ENCODE data around the gene GSTM4.
"Not testable (repeated sequence)": the region's sequence is repeated elsewhere in the genome, so short reads cannot be mapped to it uniquely, and the experiment has no call there.

Gene GSTM4

DNA sequence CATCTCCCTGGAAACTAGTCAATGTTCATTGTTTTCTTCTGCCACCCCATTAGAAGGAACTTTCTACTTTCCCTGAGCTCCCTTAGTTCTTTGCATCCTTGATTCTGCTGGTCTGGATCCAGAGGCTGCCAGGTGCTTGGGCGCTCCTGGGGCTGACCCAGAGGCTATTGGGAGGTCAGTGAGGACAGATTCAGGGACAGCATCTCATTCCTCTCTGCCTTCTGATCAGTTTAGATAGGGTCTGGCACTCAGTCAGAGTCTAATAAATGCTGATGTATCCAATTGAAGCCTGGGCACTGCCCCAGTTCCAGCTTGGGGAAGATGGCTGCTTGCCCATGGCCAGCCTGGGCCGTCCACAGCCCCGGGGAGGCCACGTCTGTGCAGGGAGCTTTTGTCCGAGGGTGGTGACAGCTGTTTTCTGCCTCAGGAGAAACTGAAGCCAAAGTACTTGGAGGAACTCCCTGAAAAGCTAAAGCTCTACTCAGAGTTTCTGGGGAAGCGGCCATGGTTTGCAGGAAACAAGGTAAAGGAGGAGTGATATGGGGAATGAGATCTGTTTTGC is 34.0 kb downstream of the GSTM4 start:
- no peak overlapping the region for H3K27ac ChIP-seq (replicated peaks)
- H3K27me3 ChIP-seq (ENCODE audit: insufficient read depth, poor library complexity, severe bottlenecking): no peaks in the 10 kb centered on the region
- TF ChIP-seq GABPA (IDR thresholded peaks at IDR 0.05; ENCODE audit: low read depth) (no peak), SPI1 (IDR thresholded peaks at IDR 0.05; ENCODE audit: borderline replicate concordance, low read depth) (no peak), POLR2AphosphoS5 (IDR thresholded peaks at IDR 0.05; ENCODE audit: low read depth) (no peak)
- TF ChIP-seq, protein P1, sequence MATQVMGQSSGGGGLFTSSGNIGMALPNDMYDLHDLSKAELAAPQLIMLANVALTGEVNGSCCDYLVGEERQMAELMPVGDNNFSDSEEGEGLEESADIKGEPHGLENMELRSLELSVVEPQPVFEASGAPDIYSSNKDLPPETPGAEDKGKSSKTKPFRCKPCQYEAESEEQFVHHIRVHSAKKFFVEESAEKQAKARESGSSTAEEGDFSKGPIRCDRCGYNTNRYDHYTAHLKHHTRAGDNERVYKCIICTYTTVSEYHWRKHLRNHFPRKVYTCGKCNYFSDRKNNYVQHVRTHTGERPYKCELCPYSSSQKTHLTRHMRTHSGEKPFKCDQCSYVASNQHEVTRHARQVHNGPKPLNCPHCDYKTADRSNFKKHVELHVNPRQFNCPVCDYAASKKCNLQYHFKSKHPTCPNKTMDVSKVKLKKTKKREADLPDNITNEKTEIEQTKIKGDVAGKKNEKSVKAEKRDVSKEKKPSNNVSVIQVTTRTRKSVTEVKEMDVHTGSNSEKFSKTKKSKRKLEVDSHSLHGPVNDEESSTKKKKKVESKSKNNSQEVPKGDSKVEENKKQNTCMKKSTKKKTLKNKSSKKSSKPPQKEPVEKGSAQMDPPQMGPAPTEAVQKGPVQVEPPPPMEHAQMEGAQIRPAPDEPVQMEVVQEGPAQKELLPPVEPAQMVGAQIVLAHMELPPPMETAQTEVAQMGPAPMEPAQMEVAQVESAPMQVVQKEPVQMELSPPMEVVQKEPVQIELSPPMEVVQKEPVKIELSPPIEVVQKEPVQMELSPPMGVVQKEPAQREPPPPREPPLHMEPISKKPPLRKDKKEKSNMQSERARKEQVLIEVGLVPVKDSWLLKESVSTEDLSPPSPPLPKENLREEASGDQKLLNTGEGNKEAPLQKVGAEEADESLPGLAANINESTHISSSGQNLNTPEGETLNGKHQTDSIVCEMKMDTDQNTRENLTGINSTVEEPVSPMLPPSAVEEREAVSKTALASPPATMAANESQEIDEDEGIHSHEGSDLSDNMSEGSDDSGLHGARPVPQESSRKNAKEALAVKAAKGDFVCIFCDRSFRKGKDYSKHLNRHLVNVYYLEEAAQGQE (IDR thresholded peaks at IDR 0.05; ENCODE audit: insufficient replicate concordance, low read depth): no peak
- TF ChIP-seq, protein P2, sequence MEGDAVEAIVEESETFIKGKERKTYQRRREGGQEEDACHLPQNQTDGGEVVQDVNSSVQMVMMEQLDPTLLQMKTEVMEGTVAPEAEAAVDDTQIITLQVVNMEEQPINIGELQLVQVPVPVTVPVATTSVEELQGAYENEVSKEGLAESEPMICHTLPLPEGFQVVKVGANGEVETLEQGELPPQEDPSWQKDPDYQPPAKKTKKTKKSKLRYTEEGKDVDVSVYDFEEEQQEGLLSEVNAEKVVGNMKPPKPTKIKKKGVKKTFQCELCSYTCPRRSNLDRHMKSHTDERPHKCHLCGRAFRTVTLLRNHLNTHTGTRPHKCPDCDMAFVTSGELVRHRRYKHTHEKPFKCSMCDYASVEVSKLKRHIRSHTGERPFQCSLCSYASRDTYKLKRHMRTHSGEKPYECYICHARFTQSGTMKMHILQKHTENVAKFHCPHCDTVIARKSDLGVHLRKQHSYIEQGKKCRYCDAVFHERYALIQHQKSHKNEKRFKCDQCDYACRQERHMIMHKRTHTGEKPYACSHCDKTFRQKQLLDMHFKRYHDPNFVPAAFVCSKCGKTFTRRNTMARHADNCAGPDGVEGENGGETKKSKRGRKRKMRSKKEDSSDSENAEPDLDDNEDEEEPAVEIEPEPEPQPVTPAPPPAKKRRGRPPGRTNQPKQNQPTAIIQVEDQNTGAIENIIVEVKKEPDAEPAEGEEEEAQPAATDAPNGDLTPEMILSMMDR (IDR thresholded peaks at IDR 0.05; ENCODE audit: insufficient read depth, low read length): no peak
- H3K4me3 ChIP-seq (replicated peaks; ENCODE audit: insufficient read depth, low read length): no peak overlapping the region
- no peak for DNase-seq (ENCODE audit: low read depth in 1 of 2, low spot score in 1 of 2)

DNA sequence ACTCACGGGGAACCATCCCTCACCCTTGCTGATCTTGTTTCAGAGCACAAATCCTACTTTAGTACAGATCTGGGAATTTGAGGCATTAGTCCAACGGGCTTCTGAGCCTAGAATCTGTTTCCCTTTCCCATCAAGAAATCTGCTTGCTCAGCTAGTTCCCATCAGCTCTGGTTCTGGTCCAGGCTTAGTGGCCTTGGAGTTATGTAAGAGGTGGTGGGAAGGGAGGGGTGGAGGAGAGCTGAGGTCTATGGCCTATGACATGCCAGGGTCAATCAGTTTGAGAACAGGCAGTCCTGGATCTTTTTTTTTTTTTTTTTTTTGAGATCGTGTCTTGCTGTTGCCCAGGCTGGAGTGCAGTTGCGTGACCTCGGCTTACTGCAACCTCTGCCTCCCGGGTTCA is 35.9 kb downstream of the GSTM4 start:
- TF ChIP-seq POLR2AphosphoS5 (IDR thresholded peaks at IDR 0.05; ENCODE audit: low read depth) (no peak), GABPA (IDR thresholded peaks at IDR 0.05; ENCODE audit: low read depth) (no peak), SPI1 (IDR thresholded peaks at IDR 0.05; ENCODE audit: borderline replicate concordance, low read depth) (no peak)
- TF ChIP-seq, protein P1 (IDR thresholded peaks at IDR 0.05; ENCODE audit: insufficient replicate concordance, low read depth): no peak
- TF ChIP-seq, protein P2 (IDR thresholded peaks at IDR 0.05; ENCODE audit: insufficient read depth, low read length): no peak
- H3K4me3 ChIP-seq (replicated peaks; ENCODE audit: insufficient read depth, low read length): no peak overlapping the region
- H3K27me3 ChIP-seq (ENCODE audit: insufficient read depth, poor library complexity, severe bottlenecking): no peaks in the 10 kb centered on the region
- no peak for DNase-seq (ENCODE audit: low read depth in 1 of 2, low spot score in 1 of 2)
- H3K27ac ChIP-seq (replicated peaks): no peak overlapping the region

DNA sequence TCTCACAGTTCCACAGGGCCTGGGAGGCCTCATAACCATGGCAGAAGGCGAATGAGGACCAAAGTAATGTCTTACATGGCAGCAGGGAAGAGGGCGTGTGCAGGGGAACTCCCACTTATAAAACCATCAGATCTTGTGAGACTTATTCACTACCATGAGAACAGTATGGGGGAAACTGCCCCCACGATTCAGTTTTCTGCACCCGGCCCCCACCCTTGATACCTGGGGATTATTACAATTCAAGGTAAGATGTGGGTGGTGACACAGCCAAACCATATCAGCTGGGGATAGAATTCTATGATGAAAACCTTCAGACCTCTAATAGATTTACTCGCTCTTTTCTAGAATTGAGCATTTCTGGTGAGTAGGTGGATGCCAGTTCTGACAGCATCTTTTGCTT is 38.5 kb downstream of the GSTM4 start:
- H3K27me3 ChIP-seq (ENCODE audit: insufficient read depth, poor library complexity, severe bottlenecking); H3K27ac ChIP-seq (replicated peaks); H3K4me3 ChIP-seq (replicated peaks; ENCODE audit: insufficient read depth, low read length); DNase-seq (ENCODE audit: low read depth in 1 of 2, low spot score in 1 of 2): not testable (repeated sequence)

DNA sequence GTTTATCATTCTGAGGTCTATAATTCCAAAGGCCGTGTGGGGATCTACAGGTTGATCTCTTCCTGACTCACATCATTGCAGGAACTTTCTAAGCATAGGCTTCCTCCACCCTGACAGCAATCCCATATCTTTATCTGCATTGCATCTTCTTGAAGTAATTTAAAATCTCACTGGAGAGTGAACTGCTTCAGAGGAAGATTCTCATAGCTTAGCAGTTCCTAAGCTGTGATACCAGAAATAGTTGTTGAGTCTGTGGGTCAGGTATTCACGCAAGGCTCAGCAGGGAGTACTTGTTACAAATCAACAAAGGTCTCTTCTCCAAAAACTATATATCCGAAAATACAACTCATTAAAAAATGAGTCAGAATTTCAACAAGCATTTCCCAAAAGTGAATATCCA is 39.2 kb downstream of the GSTM4 start:
- H3K4me3 ChIP-seq (replicated peaks; ENCODE audit: insufficient read depth, low read length); DNase-seq (ENCODE audit: low read depth in 1 of 2, low spot score in 1 of 2); H3K27me3 ChIP-seq (ENCODE audit: insufficient read depth, poor library complexity, severe bottlenecking): not testable (repeated sequence)

DNA sequence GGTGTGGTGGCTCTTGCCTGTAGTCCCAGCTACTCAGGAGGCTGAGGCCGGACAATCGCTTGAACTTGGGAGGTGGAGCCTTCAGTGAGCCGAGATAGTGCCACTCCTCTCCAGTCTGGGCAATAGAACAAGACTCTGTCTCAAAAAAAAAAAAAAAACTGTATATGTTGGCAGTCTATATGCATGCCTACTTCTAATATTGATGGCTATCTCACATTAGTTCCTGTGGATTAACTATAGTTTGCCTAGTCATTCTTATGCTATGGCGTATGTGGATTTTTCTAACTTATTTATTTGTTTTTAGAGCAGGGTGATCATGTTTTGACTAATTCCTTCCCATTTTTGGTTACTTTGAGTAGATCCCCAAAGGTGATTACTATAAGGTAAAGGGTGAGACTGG is 41.2 kb downstream of the GSTM4 start:
- TF ChIP-seq, protein P1 (IDR thresholded peaks at IDR 0.05; ENCODE audit: insufficient replicate concordance, low read depth): no peak
- TF ChIP-seq POLR2AphosphoS5 (IDR thresholded peaks at IDR 0.05; ENCODE audit: low read depth) (no peak), GABPA (IDR thresholded peaks at IDR 0.05; ENCODE audit: low read depth) (no peak), SPI1 (IDR thresholded peaks at IDR 0.05; ENCODE audit: borderline replicate concordance, low read depth) (no peak)
- TF ChIP-seq, protein P2 (IDR thresholded peaks at IDR 0.05; ENCODE audit: insufficient read depth, low read length): no peak
- no peak for DNase-seq (ENCODE audit: low read depth in 1 of 2, low spot score in 1 of 2)
- Histone ChIP-seq H3K27ac (replicated peaks) (no peak overlapping the region), H3K4me3 (replicated peaks; ENCODE audit: insufficient read depth, low read length) (no peak overlapping the region), H3K27me3 (ENCODE audit: insufficient read depth, poor library complexity, severe bottlenecking) (no peaks in the 10 kb centered on the region)

More for the DNA sequence above, 39.2 kb downstream of the GSTM4 start:
- not testable (repeated sequence) for H3K27ac ChIP-seq (replicated peaks)

DNA sequence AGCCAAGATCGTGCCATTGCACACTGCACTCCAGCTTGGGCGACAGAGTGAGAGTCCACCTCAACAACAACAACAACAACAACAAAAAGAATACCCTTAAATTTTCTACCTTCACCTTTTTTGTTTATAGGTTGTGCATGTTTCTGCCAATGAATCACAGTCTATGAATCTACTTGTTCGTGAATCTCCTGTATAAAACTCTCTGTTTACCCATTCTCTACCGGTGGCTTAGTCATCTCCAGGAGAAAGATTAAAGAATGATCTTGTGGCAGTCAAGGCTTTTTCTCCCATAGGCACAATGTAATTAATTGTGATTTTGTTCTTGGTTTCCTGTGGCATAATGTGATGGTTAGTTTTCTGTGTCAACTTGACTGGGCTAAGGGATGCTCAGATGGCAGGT is 42.0 kb downstream of the GSTM4 start:
- H3K27me3 ChIP-seq (ENCODE audit: insufficient read depth, poor library complexity, severe bottlenecking); H3K27ac ChIP-seq (replicated peaks); H3K4me3 ChIP-seq (replicated peaks; ENCODE audit: insufficient read depth, low read length); DNase-seq (ENCODE audit: low read depth in 1 of 2, low spot score in 1 of 2): not testable (repeated sequence)
